ENCODE measurements around the gene DDIT3.

DNA sequence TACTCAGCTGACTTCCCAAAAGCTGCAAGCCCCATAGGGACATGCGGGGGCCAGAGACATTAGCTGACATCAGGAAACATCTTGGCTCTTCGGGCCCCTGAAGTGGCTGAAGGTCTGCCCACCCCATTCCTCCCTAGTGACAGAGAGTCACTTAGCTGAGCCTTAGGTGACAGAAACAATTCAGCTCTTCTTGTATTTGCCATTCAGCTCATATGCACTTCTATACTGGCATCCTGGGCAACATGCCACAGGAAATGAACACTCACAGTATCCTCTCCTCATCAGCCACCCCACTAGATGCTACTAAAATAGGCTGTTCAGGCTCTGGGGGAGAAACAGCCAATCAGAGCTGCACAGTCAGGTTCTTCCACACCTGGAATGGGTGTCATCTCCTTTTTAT lies 23.3 kb upstream of the DDIT3 start:
- TF ChIP-seq, protein P1, sequence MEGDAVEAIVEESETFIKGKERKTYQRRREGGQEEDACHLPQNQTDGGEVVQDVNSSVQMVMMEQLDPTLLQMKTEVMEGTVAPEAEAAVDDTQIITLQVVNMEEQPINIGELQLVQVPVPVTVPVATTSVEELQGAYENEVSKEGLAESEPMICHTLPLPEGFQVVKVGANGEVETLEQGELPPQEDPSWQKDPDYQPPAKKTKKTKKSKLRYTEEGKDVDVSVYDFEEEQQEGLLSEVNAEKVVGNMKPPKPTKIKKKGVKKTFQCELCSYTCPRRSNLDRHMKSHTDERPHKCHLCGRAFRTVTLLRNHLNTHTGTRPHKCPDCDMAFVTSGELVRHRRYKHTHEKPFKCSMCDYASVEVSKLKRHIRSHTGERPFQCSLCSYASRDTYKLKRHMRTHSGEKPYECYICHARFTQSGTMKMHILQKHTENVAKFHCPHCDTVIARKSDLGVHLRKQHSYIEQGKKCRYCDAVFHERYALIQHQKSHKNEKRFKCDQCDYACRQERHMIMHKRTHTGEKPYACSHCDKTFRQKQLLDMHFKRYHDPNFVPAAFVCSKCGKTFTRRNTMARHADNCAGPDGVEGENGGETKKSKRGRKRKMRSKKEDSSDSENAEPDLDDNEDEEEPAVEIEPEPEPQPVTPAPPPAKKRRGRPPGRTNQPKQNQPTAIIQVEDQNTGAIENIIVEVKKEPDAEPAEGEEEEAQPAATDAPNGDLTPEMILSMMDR (conservative IDR thresholded peaks at IDR 0.05; ENCODE audit: low read depth, low read length) = no peak
- no peak for TF ChIP-seq EZH2 (IDR thresholded peaks at IDR 0.05; ENCODE audit: low read length, unreplicated experiment)
- no peak for TF ChIP-seq EZH2phosphoT487 (IDR thresholded peaks at IDR 0.05; ENCODE audit: borderline replicate concordance, low read length)

All from PC-3 (cell line).